NCI-H748 (cell line): Measurements from ENCODE around the gene RHBDD1.

Source experiments
- DNase-seq: peaks from one replicate; lab custom pipeline; 2025; ENCODE audit not compliant: unreplicated experiment; lab: John Stamatoyannopoulos, UW

The RHBDD1 gene

DNA sequence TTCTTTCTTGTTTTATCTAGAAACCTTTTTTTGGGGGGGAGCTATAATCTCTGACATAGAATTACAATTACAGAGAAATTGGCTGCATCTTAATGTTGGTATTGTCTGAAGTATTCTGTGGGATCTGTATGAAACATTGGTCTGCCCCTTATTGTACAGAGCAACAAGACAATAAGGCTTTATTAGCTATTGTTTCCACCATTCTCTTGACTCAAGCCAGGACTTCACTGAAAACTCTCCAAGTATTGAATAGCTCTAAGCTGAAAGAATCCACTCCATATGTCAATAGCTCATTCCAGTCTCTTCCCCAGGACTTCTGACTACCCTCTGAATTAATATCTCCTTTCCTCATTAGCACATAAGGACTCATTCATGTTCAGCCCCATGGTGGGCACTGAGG is 77.8 kb downstream of the RHBDD1 start:
- no peak for DNase-seq

- no peak for DNase-seq
Measured at GRCh38 chr2:226915846-226916360, 80.0 kb downstream of the RHBDD1 start.

GRCh38 chr2:226916669-226917068 is 80.8 kb downstream of the RHBDD1 start:
- DNase-seq = no peak

DNA sequence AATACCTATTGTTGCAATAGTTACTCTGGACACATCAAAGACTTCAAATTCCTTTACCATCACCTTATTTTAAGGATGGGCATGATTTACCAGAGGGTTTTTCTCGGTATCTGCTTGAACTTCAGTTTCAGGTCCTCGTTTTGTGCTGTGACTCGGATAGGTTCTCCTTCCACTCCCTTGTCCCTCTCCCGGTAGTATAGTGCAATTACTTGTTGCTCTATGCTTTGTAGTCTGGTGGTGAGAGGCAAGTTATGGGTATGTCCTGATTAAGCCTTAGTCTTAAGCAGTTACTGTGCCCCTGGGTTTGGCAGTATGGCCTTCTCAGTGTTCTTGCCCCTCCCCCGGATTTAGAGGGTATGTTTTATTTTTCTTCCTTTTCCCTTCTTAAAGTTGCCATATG is 96.6 kb downstream of the RHBDD1 start:
- DNase-seq = no peak

DNA sequence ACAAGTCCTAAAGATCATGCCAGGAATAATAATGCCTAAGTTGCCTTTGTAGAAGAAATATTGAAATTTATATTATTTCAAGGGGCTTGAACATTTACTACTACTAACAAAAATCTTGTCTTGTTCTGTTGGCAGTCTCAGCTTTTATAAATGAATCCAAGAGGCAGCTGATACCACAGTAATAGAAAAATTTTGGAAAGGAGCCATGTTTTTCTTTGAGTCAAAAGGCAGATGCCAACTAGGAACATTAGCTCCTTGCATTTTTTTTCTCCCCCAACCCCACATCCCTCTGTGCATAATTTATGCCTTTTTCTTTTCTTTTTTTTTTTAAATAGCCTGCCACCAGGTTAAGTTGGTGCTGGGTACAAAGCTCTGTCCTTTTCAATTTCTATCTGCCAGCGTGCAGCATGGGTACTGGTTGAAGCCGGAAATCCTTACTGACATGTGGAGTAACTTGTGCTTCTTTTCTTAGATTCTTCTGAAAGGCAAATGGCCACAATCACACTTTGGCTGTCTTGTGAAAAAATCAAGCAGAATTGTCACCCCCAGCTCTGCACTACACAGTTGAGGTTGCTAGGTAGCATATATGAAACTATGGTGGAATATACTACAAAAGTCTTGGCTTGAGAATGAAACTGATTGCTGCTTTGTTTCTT is 98.8 kb downstream of the RHBDD1 start:
- DNase-seq = no peak

DNA sequence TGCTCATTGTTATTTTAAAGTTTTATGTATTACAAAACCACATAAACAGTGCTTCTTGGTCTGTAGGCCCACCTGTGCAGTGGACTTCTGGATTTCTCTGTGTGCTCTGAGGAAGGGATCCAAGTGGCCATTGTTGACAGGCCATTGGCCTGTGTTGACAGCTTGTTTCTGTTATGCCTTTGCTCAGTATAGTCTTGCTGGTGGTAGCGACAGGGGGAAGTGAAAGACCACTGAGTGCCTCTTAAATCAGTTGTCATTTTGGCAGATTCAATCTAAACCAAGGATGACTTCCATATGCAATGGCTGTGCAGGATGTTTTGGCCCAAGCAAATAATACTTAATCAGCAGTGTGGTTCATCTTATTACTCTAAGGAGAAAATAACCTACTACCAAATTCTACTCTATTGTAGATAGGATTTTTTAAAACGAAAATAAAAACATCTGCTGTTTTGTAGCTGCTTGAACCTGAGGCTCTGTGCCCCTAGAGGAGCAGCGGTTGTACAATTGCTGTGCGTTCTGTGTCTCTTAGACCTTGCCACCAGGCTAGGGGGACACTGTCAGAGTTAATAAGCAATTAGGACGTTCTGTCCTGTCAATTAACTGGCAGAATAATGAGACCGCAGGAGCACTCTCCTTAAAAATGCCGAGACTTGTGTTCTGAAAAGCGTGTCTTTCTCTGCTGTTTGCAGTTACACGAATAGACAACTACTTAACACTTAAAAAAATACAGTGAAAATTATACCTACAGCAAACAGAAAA is 108.2 kb downstream of the RHBDD1 start:
- DNase-seq = no peak

DNA sequence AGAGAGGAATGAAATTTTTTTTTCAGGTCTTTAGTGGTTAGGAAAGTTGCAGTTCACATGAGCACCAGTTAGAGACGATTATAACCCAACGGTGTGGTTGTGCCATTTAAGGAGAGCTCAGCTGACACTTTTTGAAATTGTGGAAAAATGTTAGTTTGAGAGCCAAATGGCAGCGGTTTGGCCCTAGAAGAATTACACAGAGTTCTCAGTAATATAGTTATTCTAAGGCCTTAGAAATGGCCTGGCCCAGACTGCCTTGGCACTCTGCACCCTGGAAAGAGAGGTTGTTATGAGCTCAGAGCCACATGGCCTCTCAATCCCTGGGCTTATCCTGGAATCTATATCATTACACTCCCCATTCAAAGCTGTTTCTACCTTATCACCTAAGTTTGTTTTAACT is 117.4 kb downstream of the RHBDD1 start:
- DNase-seq = no peak

DNA sequence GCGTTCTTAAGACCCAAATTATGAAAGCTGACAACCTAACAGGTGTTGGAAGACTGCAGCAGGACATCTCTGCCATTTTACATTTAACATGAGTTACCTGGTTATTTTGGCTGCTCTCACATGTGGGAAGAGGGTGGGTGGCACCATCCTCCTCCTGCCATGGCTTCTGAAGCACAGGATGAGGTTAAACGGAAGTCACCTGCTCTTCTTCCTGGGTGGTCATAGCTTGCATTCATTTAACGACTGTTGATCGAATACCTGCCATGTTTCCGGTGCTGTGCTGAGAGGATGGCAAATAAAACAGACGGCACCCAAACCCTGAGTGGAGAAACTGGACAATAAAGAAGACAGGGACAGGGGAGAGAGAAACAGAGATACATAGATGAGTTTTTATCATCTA is 118.0 kb downstream of the RHBDD1 start:
- DNase-seq = peak; percentile 24

GRCh38 chr2:226956659-226957058 is 120.8 kb downstream of the RHBDD1 start:
- no peak for DNase-seq

DNA sequence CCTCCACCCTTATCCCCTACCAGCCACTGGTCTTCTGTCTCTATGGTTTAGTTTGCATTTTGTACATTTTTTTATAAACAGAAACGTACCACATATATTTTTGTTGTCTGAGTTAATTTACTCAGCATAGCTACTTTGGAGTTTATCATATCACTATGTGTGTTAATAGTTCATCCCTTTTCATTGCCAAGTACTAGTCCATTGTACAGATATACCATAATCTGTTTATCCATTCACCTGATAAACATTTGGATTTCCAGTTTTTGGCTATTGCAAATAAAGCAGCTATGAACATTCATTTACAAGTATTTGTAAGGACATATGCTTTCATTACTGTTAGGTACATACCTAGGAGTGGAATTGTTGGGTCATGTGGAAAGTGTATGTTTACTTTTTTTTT is 123.6 kb downstream of the RHBDD1 start:
- no peak for DNase-seq

- DNase-seq = no peak
Measured at GRCh38 chr2:226962176-226962773, 126.4 kb downstream of the RHBDD1 start.

- DNase-seq = no peak
Measured at GRCh38 chr2:226963528-226963927, 127.7 kb downstream of the RHBDD1 start.

- no peak for DNase-seq
Measured at GRCh38 chr2:226965376-226965775, 129.5 kb downstream of the RHBDD1 start.

DNA sequence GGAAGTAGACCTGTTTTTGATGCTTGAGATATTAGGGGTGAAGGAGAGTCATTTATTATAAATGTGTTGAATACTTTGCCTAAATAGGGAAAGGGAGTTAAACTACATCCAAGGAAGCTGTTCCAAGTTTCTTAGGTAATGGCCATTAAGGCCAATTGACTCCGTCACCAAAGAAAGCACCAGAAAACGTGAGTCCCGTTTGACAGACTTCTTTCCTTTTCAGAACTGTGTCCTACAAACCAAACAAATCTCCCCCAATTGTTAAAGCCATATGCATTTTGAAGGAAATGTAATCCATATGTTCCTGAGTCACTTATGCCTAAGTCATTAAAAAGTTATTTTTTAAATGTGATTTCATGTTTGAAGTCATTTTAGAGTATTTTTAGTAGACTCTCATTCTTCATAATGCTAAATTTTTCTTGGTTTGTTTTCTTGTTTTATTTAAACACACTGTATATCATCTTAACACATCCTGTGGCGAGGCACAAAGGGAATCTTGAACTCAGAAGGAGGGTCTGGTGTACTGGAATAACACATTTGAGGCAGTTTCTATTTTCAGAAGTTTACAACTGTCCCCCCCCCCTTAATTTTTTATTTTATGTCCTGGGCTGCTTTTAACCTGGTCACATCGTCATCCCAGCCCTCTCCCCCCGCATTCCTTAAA is 133.7 kb downstream of the RHBDD1 start:
- no peak for DNase-seq

DNA sequence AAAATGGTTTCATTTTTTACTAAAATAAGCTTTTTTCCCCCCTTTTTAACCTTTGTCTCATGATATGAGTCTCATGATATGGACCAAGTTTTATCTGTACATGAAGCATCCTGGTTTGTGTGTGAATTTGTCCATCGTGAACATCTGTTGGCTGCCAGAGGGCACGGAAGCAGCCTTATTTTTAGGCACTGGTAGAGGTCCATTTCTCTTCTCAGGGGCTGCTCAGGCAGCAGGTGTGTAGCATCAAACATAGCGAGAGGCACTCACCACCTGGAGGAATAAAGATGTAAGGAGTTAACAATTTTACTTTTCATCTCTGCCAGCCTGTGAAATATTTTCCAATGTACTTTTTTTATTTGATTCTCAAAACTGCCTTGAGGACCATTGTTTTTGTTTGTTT is 134.5 kb downstream of the RHBDD1 start:
- DNase-seq = no peak

DNA sequence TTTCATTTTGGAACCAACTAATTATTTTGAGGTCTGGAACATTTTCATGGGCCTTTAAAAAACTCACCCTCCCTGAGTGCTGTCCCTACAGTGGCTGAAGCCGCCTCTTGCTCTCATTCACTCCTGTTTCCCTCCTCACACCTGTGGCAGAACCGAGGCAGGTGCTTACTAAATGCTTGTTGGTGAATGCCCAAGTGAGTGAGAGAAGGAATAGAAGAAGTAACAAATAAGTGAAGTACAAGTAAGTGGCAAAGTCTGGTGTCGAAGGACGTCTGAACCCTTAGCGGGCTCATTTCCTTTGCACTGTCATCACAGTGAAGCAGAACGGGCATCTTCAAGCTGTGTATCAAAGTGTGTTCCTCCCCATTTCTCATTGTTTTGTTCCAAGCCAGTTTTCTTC is 135.2 kb downstream of the RHBDD1 start:
- DNase-seq = no peak

DNA sequence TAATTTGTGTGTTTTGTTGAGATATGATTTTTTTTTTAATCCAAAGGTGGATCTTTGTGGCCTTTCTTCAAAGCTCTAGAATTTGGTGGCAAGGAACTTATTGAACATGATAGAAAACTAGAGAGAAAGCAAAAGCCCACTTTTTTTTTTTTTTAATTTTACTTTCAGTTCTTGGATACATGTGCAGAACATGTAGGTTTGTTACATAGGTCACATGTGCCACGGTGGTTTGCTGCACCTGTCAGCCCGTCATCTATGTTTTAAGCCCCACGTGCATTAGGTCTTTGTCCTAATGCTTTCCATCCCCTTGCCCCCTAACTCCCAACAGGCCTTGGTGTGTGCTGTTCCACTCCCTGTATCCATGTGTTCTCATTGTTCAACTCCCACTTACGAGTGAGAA is 135.9 kb downstream of the RHBDD1 start:
- DNase-seq = no peak

GRCh38 chr2:226973816-226974215 is 138.0 kb downstream of the RHBDD1 start:
- no peak for DNase-seq

DNA sequence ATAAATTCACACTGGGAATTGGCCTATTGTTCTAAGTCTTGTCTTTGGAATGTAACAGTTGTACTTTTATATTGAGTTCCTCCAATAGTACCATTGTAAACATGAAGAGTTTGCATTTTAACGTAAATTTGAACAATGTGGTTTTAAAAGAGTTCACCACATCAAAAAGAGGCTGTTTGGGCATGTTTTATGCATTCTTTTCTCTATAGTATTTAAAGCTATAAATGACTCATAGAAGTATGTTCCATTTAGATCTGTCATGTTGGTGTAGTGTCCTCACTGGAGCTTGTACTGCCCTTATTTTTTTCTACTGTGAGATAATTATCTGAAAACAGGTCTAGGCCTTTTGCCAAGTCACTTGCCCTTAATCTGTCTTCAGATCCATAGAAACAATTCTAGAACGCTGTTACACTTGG is 141.9 kb downstream of the RHBDD1 start:
- DNase-seq = no peak

GRCh38 chr2:226978300-226978699 is 142.4 kb downstream of the RHBDD1 start:
- DNase-seq = no peak

DNA sequence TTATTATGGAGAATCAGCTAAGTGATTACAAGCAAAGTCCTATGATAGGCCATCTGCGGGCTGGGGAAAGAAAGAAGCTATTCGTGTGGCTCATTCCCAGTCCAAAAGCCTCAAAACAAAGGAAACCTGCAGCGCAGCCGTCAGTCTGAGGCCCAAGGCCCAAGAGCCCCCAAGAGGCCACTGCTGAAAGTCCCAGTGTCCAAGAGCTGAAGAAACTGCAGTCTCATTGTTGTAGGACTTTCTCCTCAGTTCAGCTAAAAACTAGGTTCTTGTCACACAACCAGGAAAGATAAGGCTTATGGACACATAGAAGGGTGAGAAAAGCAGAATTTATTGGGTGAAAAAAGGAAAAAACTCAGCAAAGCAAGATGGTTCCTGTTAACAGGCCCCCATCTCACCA is 143.2 kb downstream of the RHBDD1 start:
- DNase-seq = no peak
